Peyer's patch (tissue), 4 donors: Measurements from ENCODE around the gene DRGX.

ENCODE experiments used
- POLR2A ChIP-seq, 2 donors: fragments of 450-650 bp; IDR thresholded peaks; one replicate each; pipeline ENCODE4 v1.5.1; 2017; ENCODE audit warnings: antibody characterized with exemption in 2 of 2, mild to moderate bottlenecking in 2 of 2, moderate library complexity in 2 of 2
- TF ChIP-seq, protein P1 (sequence below), 6 experiments: fragments of 450-650 bp in 4 of 6; fragments of 200-600 bp in 2 of 6; sonication (generic) in 1 of 6; IDR thresholded peaks; one replicate each; pipeline ENCODE4 v1.5.1; 2017 to 2019; ENCODE audit warnings: antibody characterized with exemption in 6 of 6, mild to moderate bottlenecking in 3 of 6, moderate library complexity in 1 of 6

DNA sequence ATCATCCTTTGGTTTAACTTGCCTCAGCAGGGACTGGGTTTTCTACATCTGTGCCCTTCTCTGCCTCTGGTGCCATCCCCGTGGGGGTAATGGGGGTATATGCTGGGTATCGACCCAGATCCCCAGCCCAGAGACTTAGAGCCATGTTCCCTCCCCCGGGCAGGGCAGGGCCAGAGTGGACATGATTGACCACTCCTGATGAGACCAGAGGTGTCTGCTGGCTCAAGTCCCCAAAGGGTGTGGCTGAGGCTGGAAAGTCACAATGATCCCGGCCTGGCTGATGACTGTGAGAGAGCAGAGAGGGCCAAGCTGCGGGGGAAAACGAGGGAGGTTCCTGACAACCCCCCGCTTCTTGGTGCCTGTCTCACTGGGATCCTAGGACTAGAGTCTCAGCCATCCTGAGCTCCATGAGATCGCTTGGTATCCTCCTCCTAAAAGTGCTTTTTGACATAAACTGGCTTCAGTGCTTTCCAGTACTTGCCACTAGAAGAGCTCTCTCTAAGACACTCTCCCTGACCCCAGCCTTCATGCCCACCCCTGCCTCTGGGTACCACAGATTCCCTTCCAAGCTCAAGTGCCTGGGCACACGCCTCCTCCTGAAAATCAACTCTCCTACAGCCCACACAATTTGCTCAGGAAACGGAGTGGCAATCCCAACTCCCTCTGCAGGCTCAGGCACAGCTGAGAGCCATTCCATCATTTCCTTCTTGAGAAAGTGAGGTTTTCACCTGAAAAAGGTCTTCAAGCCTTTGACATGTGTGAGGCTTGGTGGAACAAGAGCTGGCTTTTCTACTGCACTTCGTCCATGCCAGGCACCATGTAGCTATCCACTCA, 33.9 kb downstream of the DRGX start:
- TF ChIP-seq, protein P1, sequence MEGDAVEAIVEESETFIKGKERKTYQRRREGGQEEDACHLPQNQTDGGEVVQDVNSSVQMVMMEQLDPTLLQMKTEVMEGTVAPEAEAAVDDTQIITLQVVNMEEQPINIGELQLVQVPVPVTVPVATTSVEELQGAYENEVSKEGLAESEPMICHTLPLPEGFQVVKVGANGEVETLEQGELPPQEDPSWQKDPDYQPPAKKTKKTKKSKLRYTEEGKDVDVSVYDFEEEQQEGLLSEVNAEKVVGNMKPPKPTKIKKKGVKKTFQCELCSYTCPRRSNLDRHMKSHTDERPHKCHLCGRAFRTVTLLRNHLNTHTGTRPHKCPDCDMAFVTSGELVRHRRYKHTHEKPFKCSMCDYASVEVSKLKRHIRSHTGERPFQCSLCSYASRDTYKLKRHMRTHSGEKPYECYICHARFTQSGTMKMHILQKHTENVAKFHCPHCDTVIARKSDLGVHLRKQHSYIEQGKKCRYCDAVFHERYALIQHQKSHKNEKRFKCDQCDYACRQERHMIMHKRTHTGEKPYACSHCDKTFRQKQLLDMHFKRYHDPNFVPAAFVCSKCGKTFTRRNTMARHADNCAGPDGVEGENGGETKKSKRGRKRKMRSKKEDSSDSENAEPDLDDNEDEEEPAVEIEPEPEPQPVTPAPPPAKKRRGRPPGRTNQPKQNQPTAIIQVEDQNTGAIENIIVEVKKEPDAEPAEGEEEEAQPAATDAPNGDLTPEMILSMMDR (IDR thresholded peaks at IDR 0.05): no peak
- TF ChIP-seq POLR2A (IDR thresholded peaks at IDR 0.05): no peak
